Stimulated activated CD8-positive, alpha-beta memory T cell treated with anti-CD3 and anti-CD28 coated beads, Interleukin-7, amount 100 ng/mL, for 1 hour (primary cell): ENCODE data around the gene USP28.
"Not testable (repeated sequence)": the region's sequence is repeated elsewhere in the genome, so short reads cannot be mapped to it uniquely, and the experiment has no call there.

ENCODE experiments used
- DNase-seq, 2 donors: peaks; one replicate each; pipeline ENCODE4 v3.0.0-alpha.2; 2020; ENCODE audit warnings: low read depth in 2 of 2

The USP28 gene

DNA sequence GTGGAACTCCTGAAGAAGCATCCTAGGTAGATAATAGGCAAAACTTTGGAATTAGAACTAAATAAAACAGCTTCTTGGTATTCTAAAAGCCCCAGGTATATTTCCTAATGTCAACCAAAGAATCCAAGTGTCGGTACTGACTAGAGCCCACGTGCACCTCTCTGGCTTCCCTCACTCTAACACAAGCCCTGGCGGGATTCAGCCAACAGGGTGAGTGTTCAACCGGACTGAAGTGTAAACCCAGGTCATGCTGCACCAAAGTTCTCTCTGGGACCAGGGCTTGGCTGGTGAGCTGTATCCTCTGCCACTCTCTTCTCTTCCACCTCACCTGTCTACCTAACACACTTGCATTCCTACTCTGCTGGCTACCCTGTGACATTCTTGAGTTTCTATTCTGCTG is 40.1 kb downstream of the USP28 start:
- DNase-seq = no peak

GRCh38 chr11:113833151-113833550 is 42.2 kb downstream of the USP28 start:
- no peak for DNase-seq

- no peak for DNase-seq
Measured at GRCh38 chr11:113831314-113831713, 44.1 kb downstream of the USP28 start.

DNA sequence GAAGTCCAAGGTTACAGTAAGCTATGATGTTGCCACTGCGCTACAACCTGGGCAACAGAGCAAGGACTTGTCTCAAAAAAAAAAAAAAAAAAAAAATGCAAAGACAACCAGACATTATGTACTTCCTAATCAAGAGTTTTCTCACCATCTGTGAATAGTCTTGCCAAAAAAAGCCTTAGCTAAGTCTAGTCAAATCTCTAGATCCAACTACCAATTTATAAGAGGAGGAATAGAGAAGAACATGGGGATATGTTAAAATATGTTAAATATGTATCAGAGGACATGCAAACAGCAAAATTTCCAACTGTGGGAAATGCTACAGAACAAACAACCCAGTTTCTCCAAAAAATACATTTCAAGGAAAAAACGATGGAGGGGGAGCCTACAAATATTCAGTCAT is 45.6 kb downstream of the USP28 start:
- no peak for DNase-seq

GRCh38 chr11:113828191-113828590 is 47.2 kb downstream of the USP28 start:
- no peak for DNase-seq

- DNase-seq = no peak
Measured at GRCh38 chr11:113827477-113827876, 47.9 kb downstream of the USP28 start.

GRCh38 chr11:113818426-113818825 is 56.9 kb downstream of the USP28 start:
- no peak for DNase-seq

DNA sequence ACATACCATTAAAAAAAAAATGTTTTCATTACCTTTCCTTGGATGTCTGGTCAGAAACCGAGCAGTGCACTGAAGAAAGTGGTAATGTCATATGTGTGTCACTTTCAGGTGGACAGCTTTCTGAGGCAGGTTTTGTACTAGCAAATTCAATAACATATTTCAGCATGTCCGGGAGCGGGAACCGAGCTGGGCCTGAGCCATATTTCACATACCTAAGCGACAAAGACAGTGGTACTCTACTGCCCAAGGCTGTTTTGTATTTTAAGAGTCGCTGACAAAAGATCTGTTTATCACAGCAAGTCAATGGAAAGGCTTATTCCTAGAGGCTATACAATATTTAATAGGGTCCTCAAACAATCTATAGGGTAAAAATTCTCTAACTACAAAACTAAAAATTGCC is 57.7 kb downstream of the USP28 start:
- no peak for DNase-seq

- no peak for DNase-seq
Measured at GRCh38 chr11:113817162-113817561, 58.2 kb downstream of the USP28 start.

DNA sequence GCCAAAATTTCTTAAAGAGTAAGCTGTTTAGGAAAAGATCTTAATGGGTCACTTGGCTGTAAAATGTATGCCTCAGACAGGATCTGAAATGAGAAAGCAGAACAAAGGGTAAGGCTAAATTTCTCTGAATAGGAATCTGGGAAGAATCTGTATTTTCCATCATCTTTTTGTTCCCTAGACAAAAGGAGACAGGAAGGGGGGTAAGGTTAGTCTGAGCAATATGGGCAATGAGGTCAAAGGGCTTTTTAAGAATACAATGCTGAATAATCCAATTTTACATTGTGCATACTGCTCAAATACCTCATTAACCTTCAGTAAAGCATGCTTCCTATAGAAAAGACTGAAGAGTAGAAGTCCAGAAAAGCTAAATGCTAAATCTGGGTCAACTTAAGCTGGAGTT is 61.2 kb downstream of the USP28 start:
- no peak for DNase-seq

GRCh38 chr11:113808931-113809330 is 66.4 kb downstream of the USP28 start:
- no peak for DNase-seq

GRCh38 chr11:113806406-113806805 is 69.0 kb downstream of the USP28 start:
- no peak for DNase-seq

DNA sequence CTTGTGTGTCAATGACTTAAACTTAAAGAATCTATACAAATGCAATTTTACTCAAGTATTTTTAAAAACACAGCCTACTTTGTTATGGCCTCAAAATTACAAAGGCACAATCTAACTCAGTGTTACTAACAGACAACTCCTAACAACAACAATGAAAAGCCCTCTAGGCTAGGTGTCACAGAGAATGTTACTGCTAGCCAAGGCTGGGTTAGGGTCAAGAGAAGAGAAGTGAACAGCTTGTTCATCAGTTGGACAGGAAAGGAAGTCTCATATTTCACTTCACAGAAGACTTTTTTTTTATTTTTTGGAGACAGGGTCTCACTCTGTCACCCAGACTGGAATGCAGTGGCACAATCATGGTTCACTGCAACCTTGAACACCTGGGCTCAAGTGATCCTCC is 69.7 kb downstream of the USP28 start:
- no peak for DNase-seq

- no peak for DNase-seq
Measured at GRCh38 chr11:113802621-113803020, 72.8 kb downstream of the USP28 start.

DNA sequence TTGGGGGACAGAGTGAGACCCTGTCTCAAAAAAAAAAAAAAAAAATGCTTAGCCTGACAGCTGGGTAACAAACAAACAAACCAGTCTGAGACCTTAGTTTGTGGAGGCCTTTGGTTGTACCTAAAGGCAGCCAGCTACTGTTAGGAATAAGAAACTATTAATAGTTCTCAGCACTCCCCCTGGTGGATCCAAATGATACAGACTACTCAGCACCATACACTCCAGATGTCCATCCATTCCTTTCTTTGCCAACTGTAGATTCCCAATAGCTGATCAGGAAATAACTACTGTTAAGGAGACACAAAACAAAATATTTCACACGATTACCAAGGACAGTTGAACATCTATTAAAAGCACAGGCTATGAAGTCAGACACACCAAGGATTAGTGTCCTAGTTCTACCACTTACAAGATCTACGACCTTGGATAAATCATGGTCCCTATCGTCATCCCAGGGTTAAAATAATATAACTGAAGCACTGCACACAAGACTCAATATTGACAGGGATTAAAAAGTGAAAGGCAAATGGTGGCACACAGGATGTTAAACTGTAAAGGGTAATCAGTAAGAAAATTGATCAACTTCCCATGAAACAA is 78.6 kb downstream of the USP28 start:
- DNase-seq = no peak

DNA sequence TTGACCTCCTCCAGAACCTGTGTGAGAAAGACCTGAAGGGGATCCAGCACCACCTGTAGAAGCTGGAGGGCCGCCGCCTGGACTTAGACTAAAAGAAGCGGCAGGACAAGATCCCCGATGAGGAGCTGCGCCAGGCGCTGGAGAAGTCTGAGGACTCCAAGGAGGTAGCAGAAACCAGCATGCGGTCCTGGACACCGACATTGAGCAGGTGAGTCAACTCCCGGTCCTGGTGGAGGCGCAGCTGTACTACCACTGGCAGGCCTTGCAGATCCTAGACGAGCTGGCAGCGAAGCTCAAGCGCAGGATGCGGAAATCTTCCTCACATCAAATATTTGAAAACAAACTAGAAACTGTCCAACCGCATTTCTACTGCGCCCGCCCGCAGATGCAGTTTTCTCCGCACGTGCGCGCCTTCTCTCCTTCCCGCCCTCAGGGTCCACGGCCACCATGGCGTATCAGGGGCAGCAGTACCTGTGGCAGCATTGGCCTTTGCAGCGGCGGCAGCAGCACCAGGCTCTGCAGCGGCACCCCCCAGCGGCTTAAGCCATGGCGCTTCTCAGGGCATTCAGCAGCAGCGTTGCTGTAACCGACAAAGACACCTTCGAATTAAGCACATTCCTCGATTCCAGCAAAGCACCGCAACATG is 85.6 kb downstream of the USP28 start:
- no peak for DNase-seq

DNA sequence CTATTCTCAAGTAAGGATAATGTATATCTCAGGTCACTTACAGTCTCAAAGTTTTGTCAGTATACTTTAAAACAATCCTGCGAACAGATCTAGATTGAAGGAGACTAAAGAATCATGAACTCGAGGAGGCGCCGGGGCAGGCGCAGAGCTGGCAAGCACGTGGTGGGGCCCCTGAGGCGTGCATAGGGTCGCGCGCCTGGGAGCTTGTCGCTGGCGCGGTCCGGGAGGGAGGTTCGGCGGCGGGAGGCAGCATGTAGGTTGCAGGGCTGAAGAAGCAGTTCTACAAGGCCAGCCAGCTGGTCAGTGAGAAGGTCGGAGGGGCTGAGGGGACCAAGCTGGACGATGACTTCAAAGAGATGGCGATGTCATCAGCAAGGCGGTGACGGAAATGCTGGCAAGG is 86.4 kb downstream of the USP28 start:
- not testable (repeated sequence) for DNase-seq

- no peak for DNase-seq
Measured at GRCh38 chr11:113782134-113782533, 93.2 kb downstream of the USP28 start.

GRCh38 chr11:113781682-113782081 is 93.7 kb downstream of the USP28 start:
- DNase-seq = no peak

DNA sequence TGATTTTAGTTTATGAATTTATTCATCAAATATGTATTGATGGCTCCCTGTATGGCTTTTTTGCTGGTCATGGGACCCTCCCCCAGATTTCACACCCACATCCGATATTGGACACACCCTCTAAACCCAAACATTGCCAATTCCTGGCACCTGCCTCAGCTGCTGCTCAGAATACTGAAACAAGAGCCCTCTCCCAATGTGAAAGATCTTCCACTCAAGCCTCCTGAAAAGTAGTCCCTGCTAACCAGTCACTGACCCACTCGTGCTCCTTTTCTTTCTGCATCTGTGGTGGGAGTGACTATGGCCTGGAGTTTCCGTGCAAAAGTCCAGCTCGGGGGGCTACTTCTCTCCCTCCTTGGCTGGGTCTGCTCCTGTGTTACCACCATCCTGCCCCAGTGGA is 95.9 kb downstream of the USP28 start, which contains the start of gene CLDN25:
Gene CLDN25, plus strand, starts transcription at position 301 of the 400 bp plus-strand sequence. Its CDS starts 0 bp downstream, at position 301.
- DNase-seq = no peak

DNA sequence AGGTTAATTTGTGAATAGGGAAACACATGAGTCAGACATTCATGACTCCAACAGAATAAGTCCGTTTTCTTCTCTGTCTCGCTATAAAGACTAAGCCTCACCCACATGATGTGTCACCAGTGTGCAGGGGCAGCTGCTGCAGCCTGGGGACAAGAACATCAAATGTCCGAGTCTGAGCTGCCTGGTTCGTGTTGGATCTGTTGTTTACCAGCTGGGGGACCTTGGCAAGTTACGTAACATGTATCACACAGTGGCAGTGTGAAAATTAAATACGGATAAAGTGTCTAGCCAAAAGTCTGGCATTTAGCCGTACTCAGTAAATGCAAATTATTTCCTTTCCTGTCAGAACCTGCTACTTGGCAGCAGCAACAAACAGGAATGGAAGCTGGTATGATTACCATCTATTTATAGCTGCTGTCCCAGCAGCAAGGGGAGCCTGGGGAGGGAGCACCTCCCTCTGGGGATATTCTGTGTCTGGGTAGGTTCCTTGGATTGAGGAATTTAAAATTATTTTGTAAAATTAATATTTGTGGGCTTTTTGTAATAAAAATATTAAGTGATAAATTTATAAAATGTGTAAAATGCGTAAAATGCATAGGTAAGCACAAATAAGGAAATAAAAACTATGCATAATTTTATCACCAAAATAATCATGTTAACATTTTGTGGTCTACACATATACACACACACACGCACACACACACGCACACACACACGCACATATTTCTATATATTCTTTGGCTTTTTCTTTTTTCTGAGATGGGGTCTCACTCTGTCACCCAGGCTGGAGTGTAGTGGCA is 97.1 kb downstream of the USP28 start:
- DNase-seq = no peak

DNA sequence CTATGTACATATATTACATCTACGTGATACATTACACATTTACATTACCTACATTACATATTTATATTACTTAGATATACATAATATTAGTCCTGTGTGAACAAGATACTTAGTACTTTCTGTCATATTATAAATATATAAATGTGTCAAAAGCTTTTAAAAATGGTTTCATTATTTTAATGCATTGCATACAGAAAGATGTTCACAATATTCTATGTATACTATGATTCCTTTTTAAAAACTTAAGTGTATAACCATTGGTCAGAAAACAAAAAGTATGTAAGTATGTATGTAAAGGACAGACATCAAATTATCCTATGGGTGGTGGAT is 101.2 kb downstream of the USP28 start:
- DNase-seq = no peak
